ENCODE measurements around the gene TMEM119. TPM values are rescaled to one million over a fixed set of nuclear protein-coding genes. Genes with fewer than 3 reads are reported as not detected.
A peak's percentile ranks its signal among the peaks of the same experiment; 100 is the strongest.
"Not testable (repeated sequence)": the region's sequence is repeated elsewhere in the genome, so short reads cannot be mapped to it uniquely, and the experiment has no call there.

TMEM119 gene
- total and polyA plus RNA-seq, 8 donors: 1.0 to 18.8 (median 2.1) TPM

DNA sequence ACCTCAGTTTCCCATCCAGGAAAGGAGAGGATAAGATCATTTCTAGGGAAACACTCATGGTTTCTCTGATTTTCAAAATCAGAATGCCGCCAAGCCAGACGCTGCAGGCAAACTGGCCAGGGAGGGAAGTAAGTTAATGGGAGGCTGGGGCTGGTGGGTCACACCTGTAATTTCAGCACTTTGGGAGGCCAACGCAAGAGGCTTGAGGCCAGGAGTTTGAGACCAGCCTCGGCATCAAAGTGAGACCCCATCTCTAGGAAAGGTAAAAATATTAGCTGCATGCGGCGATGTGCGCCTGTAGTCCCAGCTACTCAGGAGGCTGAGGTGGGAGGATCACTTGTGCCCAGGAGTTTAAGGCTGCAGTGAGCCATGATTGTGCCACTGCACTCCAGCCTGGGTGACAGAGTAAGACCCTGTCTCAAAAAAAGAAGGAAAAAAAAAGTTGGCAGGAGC is 35.2 kb upstream of the TMEM119 start:
- intact Hi-C loops (cut with DNase I): no loop called here
- peak overlapping the region in 1 of 4 donors; percentile 23 for H3K4me3 ChIP-seq
- H3K27me3 ChIP-seq: no peaks in the 10 kb centered on the region
- no peaks in the 10 kb centered on the region for H3K36me3 ChIP-seq
- no peak for ATAC-seq
- DNase-seq: no peak
- TF ChIP-seq, protein P1, sequence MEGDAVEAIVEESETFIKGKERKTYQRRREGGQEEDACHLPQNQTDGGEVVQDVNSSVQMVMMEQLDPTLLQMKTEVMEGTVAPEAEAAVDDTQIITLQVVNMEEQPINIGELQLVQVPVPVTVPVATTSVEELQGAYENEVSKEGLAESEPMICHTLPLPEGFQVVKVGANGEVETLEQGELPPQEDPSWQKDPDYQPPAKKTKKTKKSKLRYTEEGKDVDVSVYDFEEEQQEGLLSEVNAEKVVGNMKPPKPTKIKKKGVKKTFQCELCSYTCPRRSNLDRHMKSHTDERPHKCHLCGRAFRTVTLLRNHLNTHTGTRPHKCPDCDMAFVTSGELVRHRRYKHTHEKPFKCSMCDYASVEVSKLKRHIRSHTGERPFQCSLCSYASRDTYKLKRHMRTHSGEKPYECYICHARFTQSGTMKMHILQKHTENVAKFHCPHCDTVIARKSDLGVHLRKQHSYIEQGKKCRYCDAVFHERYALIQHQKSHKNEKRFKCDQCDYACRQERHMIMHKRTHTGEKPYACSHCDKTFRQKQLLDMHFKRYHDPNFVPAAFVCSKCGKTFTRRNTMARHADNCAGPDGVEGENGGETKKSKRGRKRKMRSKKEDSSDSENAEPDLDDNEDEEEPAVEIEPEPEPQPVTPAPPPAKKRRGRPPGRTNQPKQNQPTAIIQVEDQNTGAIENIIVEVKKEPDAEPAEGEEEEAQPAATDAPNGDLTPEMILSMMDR (IDR thresholded peaks at IDR 0.05): no peak
- H3K27ac ChIP-seq: peak overlapping the region in 2 of 4 donors; percentile 37 to 40
- no peak for FAIRE-seq
- WGBS, 2 donors: 85 to 94% methylated on average over 7 of the region's 7 CpGs
- H3K9me3 ChIP-seq: no peaks in the 10 kb centered on the region
- H3K4me1 ChIP-seq: peaks cover 0 to 8% (median 0%) of the 10 kb centered on the region in 3 donors

DNA sequence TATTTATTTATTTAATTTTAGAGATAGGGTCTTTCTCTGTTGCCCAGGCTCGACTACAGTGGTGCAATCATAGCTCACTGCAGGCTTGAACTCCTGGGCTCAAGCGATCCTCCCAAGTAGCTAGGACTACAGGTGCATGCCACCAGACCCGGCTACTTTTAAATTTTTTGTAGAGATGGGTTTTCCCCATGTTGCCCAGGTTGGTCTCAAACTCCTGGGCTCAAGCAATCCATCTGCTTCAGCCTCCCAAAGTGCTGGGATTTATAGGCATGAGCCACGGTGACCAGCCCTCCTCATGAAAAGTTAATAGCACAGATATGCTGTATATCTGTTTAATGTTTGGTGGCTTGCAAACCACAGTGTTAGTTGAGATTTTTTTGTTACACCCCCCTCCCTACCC is 33.4 kb upstream of the TMEM119 start:
- H3K4me3 ChIP-seq: peak overlapping the region in 1 of 4 donors; percentile 5
- intact Hi-C loops (cut with DNase I); H3K27ac ChIP-seq; H3K9me3 ChIP-seq; ATAC-seq; H3K36me3 ChIP-seq; DNase-seq; H3K4me1 ChIP-seq; H3K27me3 ChIP-seq; FAIRE-seq: not testable (repeated sequence)
- WGBS, 2 donors: 74 to 83% methylated on average over 4 of the region's 4 CpGs

DNA sequence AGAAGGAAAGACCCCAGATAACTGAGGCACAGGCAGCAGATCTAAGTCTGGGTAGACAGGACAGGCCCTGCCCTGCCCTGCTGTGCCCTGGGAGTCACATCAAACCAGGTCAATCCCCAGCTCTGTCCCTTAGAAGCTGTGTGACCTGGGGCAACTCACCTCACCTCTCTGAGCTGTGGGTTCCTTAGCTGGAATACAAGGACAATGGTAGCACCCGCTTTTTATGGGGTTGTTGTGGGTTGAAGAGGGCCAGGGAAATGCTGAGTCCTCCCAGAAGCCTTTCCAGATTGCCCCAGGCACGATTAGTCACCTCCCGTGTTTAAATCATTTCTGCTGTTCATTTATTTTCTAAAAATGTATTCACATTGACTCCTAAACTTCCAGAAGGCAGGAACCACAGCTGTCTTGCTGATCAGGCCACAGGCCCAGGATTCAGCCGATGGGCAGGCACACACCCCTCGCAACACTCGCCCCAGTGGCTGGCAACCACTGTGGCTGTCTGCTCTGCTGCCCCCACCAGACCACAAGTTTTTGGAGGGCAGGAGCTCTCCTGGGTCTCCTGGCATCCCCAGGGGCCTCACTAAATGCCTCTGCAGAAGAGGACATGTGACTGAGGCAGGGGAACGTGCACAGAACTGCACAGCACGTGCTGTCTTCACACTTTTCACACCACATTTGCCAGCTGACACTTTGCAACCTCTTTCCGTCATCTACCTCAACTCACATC is 32.8 kb upstream of the TMEM119 start:
- DNase-seq (no peak), FAIRE-seq (no peak), ATAC-seq (no peak)
- intact Hi-C loops (cut with DNase I): no loop called here
- Histone ChIP-seq H3K4me1 (peaks cover 0 to 8% (median 0%) of the 10 kb centered on the region in 3 donors), H3K9me3 (no peaks in the 10 kb centered on the region), H3K27ac (no peak overlapping the region), H3K4me3 (no peak overlapping the region), H3K36me3 (no peaks in the 10 kb centered on the region), H3K27me3 (no peaks in the 10 kb centered on the region)
- TF ChIP-seq, protein P1 (IDR thresholded peaks at IDR 0.05): no peak
- 57 to 67% methylated on average over 9 of the region's 9 CpGs for WGBS, 2 donors

DNA sequence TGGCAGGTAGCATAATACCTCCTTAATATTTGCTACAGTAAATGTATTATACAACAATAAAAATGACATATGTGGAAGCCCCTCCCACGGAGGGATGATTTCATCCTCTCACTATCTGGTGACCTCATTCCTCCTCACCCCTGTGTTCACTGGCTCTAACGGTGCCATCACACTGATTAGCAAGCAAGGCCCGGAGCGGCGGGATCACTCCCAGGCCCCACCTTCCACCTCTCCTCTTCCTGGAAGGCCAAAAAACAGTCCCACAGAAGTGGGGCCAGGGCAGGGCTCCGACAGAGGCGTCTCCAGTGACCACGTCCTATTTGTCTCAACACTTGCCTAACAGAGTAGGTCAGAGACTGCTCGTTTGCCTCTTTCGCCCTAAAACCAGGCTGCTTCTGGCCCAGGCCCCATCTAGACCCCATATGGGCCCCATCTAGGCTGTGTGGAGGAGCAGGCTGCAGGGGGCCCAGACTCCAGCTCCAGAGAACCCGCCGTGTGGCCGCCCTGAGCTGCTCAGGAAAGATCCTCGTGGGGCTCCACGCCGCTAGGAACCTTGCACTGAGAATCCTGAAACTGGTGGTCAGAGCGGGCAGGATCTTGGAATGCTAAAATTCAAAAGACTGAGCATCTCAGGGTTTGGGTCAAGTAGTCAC is 32.1 kb upstream of the TMEM119 start:
- peak overlapping the region in 1 of 4 donors; percentile 5 for H3K27ac ChIP-seq
- no peak overlapping the region for H3K4me3 ChIP-seq
- no peaks in the 10 kb centered on the region for H3K36me3 ChIP-seq
- ATAC-seq (peak in 3 of 4 donors; percentile 35 to 55 (median 35)), FAIRE-seq (no peak), DNase-seq (peak in 1 of 6 donors; percentile 55)
- no peaks in the 10 kb centered on the region for H3K9me3 ChIP-seq
- TF ChIP-seq, protein P1 (IDR thresholded peaks at IDR 0.05): no peak
- H3K27me3 ChIP-seq: no peaks in the 10 kb centered on the region
- intact Hi-C loops (cut with DNase I): no loop called here
- WGBS, 2 donors: 62 to 71% methylated on average over 17 of the region's 17 CpGs
- H3K4me1 ChIP-seq: peaks cover 0 to 8% (median 0%) of the 10 kb centered on the region in 3 donors

DNA sequence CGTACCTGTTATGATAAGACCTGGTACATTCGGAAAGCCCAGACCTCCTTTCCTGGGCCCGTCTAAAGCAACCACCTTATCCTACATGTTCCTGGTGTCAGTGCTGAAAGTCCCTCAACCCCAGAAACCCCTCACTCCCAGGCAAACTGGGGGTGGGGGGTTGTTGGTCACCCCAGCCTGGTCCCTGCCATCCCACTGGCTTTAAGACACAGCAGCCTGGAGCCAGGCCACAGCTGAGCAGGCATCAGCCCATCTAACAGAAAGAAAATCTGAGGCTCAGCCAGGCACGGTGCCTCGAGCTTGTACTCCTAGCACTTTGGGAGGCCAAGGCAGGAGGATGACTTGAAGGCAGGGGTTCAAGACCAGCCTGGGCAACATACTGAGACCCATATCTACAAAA is 31.3 kb upstream of the TMEM119 start:
- 78 to 86% methylated on average over 5 of the region's 5 CpGs for WGBS, 2 donors
- H3K4me1 ChIP-seq: peaks cover 0 to 8% (median 0%) of the 10 kb centered on the region in 3 donors
- H3K36me3 ChIP-seq: no peaks in the 10 kb centered on the region
- DNase-seq: peak in 1 of 6 donors; percentile 45
- H3K4me3 ChIP-seq: peak overlapping the region in 1 of 4 donors; percentile 27
- TF ChIP-seq, protein P1 (IDR thresholded peaks at IDR 0.05): no peak
- peak overlapping the region in 1 of 4 donors; percentile 36 for H3K27ac ChIP-seq
- no peak for FAIRE-seq
- intact Hi-C loops (cut with DNase I): no loop called here
- no peaks in the 10 kb centered on the region for H3K9me3 ChIP-seq
- no peak for ATAC-seq
- no peaks in the 10 kb centered on the region for H3K27me3 ChIP-seq

All from pancreas (tissue), 10 donors.